Glutamatergic neuron (in vitro differentiated cells): ENCODE results near the gene PRKCE. TPM values are rescaled to one million over a fixed set of nuclear protein-coding genes. Genes with fewer than 3 reads are reported as not detected.

Experiments used
- DNase-seq: peaks from one replicate; pipeline ENCODE4 v3.0.0; 2022
- H3K27ac Mint-ChIP-seq: one replicate; pipeline ENCODE4 v1.8.0; 2020; ENCODE audit warnings: mild to moderate bottlenecking, mixed read lengths, inconsistent platforms; ENCODE audit not compliant: unreplicated experiment
- H3K27me3 Mint-ChIP-seq: one replicate; pipeline ENCODE4 v1.8.0; 2020; ENCODE audit warnings: mild to moderate bottlenecking, moderate library complexity, mixed read lengths, inconsistent platforms; ENCODE audit not compliant: unreplicated experiment
- H3K36me3 Mint-ChIP-seq: one replicate; pipeline ENCODE4 v1.8.0; 2020; ENCODE audit warnings: mild to moderate bottlenecking, mixed read lengths, inconsistent platforms; ENCODE audit not compliant: unreplicated experiment
- H3K4me1 Mint-ChIP-seq: one replicate; pipeline ENCODE4 v1.8.0; 2020; ENCODE audit warnings: mild to moderate bottlenecking, low read depth, mixed read lengths, inconsistent platforms; ENCODE audit not compliant: unreplicated experiment
- H3K4me3 Mint-ChIP-seq: one replicate; pipeline ENCODE4 v1.8.0; 2020; ENCODE audit warnings: mild to moderate bottlenecking, mixed read lengths, inconsistent platforms; ENCODE audit not compliant: unreplicated experiment
- H3K9me3 Mint-ChIP-seq: one replicate; pipeline ENCODE4 v1.8.0; 2020; ENCODE audit warnings: mild to moderate bottlenecking, moderate library complexity, mixed read lengths, inconsistent platforms; ENCODE audit not compliant: unreplicated experiment
- total RNA-seq: library from RNA; stranded (reverse); fragmentation: NEBNext Ultra II Directional; extraction: Animal tissue kit (Norgen Biotek cat#: 25700); gene quantifications from one replicate; pipeline ENCODE4 v1.2.1, GENCODE V29; 2021; ENCODE audit not compliant: unreplicated experiment
- TF ChIP-seq, protein P1 (sequence below): fragments of 200-600 bp; sonication (generic); IDR thresholded peaks from one replicate; pipeline ENCODE4 v1.5.0; 2021; ENCODE audit not compliant: partially characterized antibody, unreplicated experiment

The PRKCE gene
- total RNA-seq, 1 donor from 2014 or later = 74.8 TPM

- no peak overlapping the region for H3K4me3 Mint-ChIP-seq
- H3K36me3 Mint-ChIP-seq = peaks cover 11% of the 10 kb centered on the region
- peaks cover 9% of the 10 kb centered on the region for H3K27me3 Mint-ChIP-seq
- H3K27ac Mint-ChIP-seq = no peak overlapping the region
- peaks cover 3% of the 10 kb centered on the region for H3K4me1 Mint-ChIP-seq
- no peak for DNase-seq
- H3K9me3 Mint-ChIP-seq = peaks cover 8% of the 10 kb centered on the region
- TF ChIP-seq, protein P1, sequence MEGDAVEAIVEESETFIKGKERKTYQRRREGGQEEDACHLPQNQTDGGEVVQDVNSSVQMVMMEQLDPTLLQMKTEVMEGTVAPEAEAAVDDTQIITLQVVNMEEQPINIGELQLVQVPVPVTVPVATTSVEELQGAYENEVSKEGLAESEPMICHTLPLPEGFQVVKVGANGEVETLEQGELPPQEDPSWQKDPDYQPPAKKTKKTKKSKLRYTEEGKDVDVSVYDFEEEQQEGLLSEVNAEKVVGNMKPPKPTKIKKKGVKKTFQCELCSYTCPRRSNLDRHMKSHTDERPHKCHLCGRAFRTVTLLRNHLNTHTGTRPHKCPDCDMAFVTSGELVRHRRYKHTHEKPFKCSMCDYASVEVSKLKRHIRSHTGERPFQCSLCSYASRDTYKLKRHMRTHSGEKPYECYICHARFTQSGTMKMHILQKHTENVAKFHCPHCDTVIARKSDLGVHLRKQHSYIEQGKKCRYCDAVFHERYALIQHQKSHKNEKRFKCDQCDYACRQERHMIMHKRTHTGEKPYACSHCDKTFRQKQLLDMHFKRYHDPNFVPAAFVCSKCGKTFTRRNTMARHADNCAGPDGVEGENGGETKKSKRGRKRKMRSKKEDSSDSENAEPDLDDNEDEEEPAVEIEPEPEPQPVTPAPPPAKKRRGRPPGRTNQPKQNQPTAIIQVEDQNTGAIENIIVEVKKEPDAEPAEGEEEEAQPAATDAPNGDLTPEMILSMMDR = no peak
Measured at GRCh38 chr2:46198164-46198883, 546.8 kb downstream of the PRKCE start.

GRCh38 chr2:46198966-46199365 is 547.5 kb downstream of the PRKCE start:
- Mint-ChIP-seq H3K9me3 (peaks cover 8% of the 10 kb centered on the region), H3K36me3 (peaks cover 11% of the 10 kb centered on the region), H3K4me3 (no peak overlapping the region), H3K4me1 (peaks cover 3% of the 10 kb centered on the region), H3K27me3 (peaks cover 9% of the 10 kb centered on the region), H3K27ac (no peak overlapping the region)
- DNase-seq = no peak
- TF ChIP-seq, protein P1 = no peak

- Mint-ChIP-seq H3K9me3 (peaks cover 8% of the 10 kb centered on the region), H3K36me3 (peaks cover 11% of the 10 kb centered on the region), H3K4me1 (peaks cover 3% of the 10 kb centered on the region), H3K27ac (no peak overlapping the region), H3K4me3 (no peak overlapping the region), H3K27me3 (peaks cover 9% of the 10 kb centered on the region)
- TF ChIP-seq, protein P1 = no peak
- DNase-seq = no peak
Measured at GRCh38 chr2:46200100-46200690, 548.7 kb downstream of the PRKCE start.

DNA sequence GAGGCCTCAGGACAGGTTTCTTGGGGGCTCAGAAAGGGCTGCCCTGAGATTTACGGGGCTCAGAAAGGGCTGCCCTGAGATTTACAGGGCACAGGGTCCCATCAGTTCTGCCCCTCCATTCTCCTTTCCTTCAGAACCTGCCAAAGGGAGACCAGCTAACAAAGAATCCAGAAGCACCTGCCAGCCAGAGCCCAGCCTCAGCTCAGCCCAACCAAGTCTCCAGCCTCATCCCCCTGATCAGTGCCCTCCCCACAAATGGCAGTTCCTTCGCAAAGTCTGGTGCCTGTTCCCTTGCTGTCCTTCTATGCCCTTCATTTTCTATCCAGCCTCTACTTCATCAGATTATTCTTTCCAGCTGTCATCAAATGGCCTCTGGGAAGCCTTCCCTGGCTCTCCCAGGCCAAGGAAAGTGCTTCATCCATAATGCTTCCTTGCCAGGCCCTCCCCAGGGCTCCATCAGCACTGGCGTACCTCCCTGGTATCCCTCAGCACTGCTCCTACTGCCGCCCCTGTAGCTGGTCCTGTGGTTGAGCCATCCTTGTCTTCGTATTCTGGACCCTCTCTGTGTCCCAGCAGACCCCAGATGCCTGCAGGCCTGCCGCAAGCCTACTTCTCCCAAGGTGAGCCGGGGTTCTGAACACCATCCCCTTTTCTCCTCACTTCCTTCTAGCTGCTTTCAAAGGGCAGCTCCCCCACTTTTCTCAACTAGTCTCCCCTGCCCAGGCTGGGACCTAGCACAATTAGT is 549.6 kb downstream of the PRKCE start:
- Mint-ChIP-seq H3K36me3 (peaks cover 11% of the 10 kb centered on the region), H3K9me3 (peaks cover 4% of the 10 kb centered on the region), H3K4me3 (no peak overlapping the region), H3K27ac (no peak overlapping the region), H3K4me1 (no peaks in the 10 kb centered on the region), H3K27me3 (peaks cover 5% of the 10 kb centered on the region)
- TF ChIP-seq, protein P1 = no peak
- DNase-seq = no peak
